Esophagus squamous epithelium (tissue), 5 donors: ENCODE results near the gene ANO6. TPM values are rescaled to one million over a fixed set of nuclear protein-coding genes. Genes with fewer than 3 reads are reported as not detected.
"Not testable (repeated sequence)": the region's sequence is repeated elsewhere in the genome, so short reads cannot be mapped to it uniquely, and the experiment has no call there.

ENCODE experiments used
- DNase-seq: peaks from one replicate; lab custom pipeline; 2025; lab: John Stamatoyannopoulos, UW
- H3K27ac ChIP-seq, 4 donors: fragments of 200-600 bp; sonication (generic); one replicate each; pipeline ENCODE4 v1.5.1; 2016 to 2019; ENCODE audit warnings: mild to moderate bottlenecking in 1 of 4
- H3K27me3 ChIP-seq, 4 donors: fragments of 200-600 bp; sonication (generic); 1 replicate in 3 of 4; 2 replicates in 1 of 4; pipeline versions ENCODE4 v1.5.1 to v1.6.0; 2017 to 2021; ENCODE audit warnings: antibody characterized with exemption in 1 of 4
- H3K36me3 ChIP-seq, 3 donors: fragments of 200-600 bp; sonication (generic); one replicate each; pipeline ENCODE4 v1.5.1; 2016 to 2019
- H3K4me1 ChIP-seq, 3 donors: fragments of 200-600 bp; sonication (generic); one replicate each; pipeline ENCODE4 v1.5.1; 2017 to 2019
- H3K4me3 ChIP-seq, 4 donors: fragments of 200-600 bp; sonication (generic); 1 replicate in 3 of 4; 2 replicates in 1 of 4; pipeline ENCODE4 v1.5.1; 2016 to 2019; ENCODE audit warnings: mild to moderate bottlenecking in 2 of 4, moderate library complexity in 1 of 4
- H3K9me3 ChIP-seq, 3 donors: fragments of 200-600 bp; sonication (generic); one replicate each; pipeline ENCODE4 v1.5.1; 2016 to 2019
- CTCF ChIP-seq, 6 experiments: fragments of 450-650 bp in 4 of 6; fragments of 200-600 bp in 2 of 6; sonication (generic) in 2 of 6; IDR thresholded peaks; one replicate each; pipeline ENCODE4 v1.5.1; 2016 to 2019; ENCODE audit warnings: antibody characterized with exemption in 6 of 6, mild to moderate bottlenecking in 4 of 6, moderate library complexity in 4 of 6
- POLR2A ChIP-seq, 4 donors: fragments of 450-650 bp; IDR thresholded peaks; one replicate each; pipeline ENCODE4 v1.6.1; 2017; ENCODE audit warnings: antibody characterized with exemption in 4 of 4, mild to moderate bottlenecking in 4 of 4, moderate library complexity in 3 of 4
- WGBS, 2 donors: methylation state at CpG; one replicate each; pipeline ENCODE4 v1.1.5; 2018; 5-methylcytosine and 5-hydroxymethylcytosine counted together
- intact Hi-C: fragments of 100-400 bp; cut with DNase I; formaldehyde crosslinking; loops from one replicate; pipeline ENCODE4 v1.15.0; 2022
- total RNA-seq, 4 donors: library from RNA; depleted of rRNA; stranded (reverse); fragments of >200 nt; gene quantifications; one replicate each; pipeline ENCODE4 v1.1.0, GENCODE V29; 2016
- donor health status: DM: yes; HTN: yes; CAD: no.

The ANO6 gene
- total RNA-seq, 4 donors from 2014 or later, result 13.0 to 40.8 (median 25.1) TPM

- no peaks in the 10 kb centered on the region for H3K9me3 ChIP-seq
- no peak overlapping the region for H3K4me3 ChIP-seq
- TF ChIP-seq POLR2A (IDR thresholded peaks at IDR 0.05), result no peak
- no peak for TF ChIP-seq CTCF (IDR thresholded peaks at IDR 0.05)
- peak overlapping the region; percentile 77 to 86 (median 82) for H3K27ac ChIP-seq
- H3K36me3 ChIP-seq, result no peaks in the 10 kb centered on the region
- no peak for DNase-seq
- peaks cover 21 to 53% (median 48%) of the 10 kb centered on the region in 3 donors for H3K4me1 ChIP-seq
- intact Hi-C loops, result no loop called here
- H3K27me3 ChIP-seq, result no peaks in the 10 kb centered on the region
- 28 to 34% methylated on average over 6 of the region's 6 CpGs for WGBS, 2 donors
Measured at GRCh38 chr12:45232756-45233372, 17.0 kb downstream of the ANO6 start.

DNA sequence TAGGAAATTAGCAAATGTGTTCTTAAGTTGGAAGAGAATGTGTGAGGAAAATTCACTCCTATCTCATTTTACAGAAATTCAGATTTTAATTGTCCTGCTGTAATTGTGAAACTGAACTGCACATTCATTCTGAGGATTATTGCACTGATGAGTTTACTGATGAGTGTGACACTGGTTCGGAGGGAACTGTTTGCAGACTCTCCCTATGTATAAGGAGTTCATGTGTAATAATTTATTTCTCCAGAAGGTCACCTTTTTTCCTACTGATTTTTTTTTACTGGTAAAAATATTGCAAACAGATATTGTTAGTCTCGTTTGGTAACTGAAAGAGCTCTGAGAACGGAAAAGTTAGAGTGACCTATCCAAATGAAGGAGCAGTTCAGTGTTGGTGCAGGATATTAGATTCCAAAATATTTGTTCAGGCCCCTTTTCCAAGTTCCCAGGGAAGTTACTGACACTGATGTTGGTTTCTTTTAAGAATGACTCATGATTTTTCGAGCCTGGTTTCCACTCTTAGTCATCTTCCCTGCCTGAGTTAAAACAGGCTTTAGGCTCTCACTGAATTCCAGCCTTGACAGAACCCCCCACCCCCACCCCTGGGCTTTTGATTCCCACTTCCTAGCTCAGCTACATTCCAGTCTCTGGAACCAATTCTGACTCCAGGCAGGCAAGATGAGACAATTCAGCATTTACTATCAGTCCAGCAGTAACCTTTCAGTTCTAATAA, 18.4 kb downstream of the ANO6 start:
- no peaks in the 10 kb centered on the region for H3K9me3 ChIP-seq
- H3K4me1 ChIP-seq, result peaks cover 21 to 53% (median 48%) of the 10 kb centered on the region in 3 donors
- no peaks in the 10 kb centered on the region for H3K27me3 ChIP-seq
- H3K36me3 ChIP-seq, result no peaks in the 10 kb centered on the region
- TF ChIP-seq POLR2A (IDR thresholded peaks at IDR 0.05) (no peak), CTCF (IDR thresholded peaks at IDR 0.05) (peak in 1 of 6 experiments; percentile 42)
- peak overlapping the region in 1 of 4 donors; percentile 37 for H3K4me3 ChIP-seq
- WGBS, 2 donors, result 11 to 16% methylated on average over 4 of the region's 4 CpGs
- intact Hi-C loops, result no loop called here
- DNase-seq, result no peak
- peak overlapping the region; percentile 77 to 86 (median 82) for H3K27ac ChIP-seq

DNA sequence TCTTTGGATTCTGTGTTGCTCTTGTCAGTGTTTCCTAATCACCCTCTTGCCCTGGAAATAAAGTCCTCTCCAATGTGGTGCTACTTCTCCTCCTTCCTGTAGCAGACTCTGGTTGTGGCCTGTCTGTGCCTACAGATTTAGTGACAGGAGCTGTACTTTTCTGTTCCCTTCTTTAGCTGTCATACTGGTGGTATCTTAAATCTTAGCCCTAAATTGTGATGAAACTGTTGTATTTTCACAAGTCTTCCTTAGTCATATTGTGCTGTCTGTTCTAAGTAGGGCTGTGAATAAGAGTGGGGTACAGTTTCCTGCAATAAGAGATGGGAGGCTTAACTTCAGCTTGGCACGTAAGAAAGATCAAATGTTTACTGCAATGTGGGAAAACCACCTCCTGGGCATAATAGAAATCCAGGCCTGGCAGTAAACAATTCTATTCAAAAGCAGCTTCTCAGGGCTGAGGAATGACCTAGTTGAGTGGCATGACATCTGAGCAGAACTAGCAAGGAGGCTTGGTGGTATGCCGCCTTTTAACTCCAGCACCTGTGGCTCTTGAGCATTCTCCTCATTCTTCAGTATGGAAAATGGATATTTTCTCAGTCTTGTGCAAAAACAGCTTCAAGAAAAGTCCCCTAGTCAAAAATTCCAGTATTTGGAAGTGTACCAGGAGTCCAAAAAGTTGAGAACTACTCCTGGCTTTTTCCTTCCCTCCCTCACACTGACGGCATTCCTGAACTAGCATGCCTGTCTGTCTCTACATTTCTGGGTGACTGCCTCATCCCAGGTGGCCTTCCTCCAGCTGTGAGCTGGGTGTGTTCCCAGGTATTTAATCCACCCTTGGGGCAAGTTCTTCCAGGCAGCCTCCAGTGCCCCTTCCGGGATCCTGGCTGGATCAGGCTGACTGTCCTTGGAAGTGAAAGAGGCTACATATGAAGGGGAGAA, 19.5 kb downstream of the ANO6 start:
- Histone ChIP-seq H3K4me1 (peaks cover 21 to 53% (median 48%) of the 10 kb centered on the region in 3 donors), H3K36me3 (no peaks in the 10 kb centered on the region), H3K27ac (peak overlapping the region; percentile 77 to 86 (median 82)), H3K9me3 (no peaks in the 10 kb centered on the region), H3K4me3 (peak overlapping the region in 1 of 4 donors; percentile 37), H3K27me3 (no peaks in the 10 kb centered on the region)
- WGBS, 2 donors, result 33 to 35% methylated on average over 4 of the region's 4 CpGs
- intact Hi-C loops, result no loop called here
- DNase-seq, result no peak
- TF ChIP-seq POLR2A (IDR thresholded peaks at IDR 0.05) (no peak), CTCF (IDR thresholded peaks at IDR 0.05) (no peak)

- Histone ChIP-seq H3K4me1 (peaks cover 21 to 50% (median 48%) of the 10 kb centered on the region in 3 donors), H3K27ac (peak overlapping the region in 3 of 4 donors; percentile 82 to 86 (median 83))
- H3K36me3 ChIP-seq, intact Hi-C loops, H3K4me3 ChIP-seq, H3K9me3 ChIP-seq, DNase-seq, H3K27me3 ChIP-seq: not testable (repeated sequence)
- WGBS, 2 donors, result 85 to 94% methylated on average over 2 of the region's 2 CpGs
Measured at GRCh38 chr12:45236383-45236782, 20.5 kb downstream of the ANO6 start.

- TF ChIP-seq POLR2A (IDR thresholded peaks at IDR 0.05), result no peak
- TF ChIP-seq CTCF (IDR thresholded peaks at IDR 0.05), result no peak
- Histone ChIP-seq H3K27me3 (no peaks in the 10 kb centered on the region), H3K9me3 (no peaks in the 10 kb centered on the region), H3K4me1 (peaks cover 0 to 15% (median 8%) of the 10 kb centered on the region in 3 donors), H3K4me3 (no peak overlapping the region), H3K27ac (peak overlapping the region in 1 of 4 donors; percentile 9), H3K36me3 (no peaks in the 10 kb centered on the region)
- 50 to 100% methylated on average over 1 to 6 of the region's 11 CpGs for WGBS, 2 donors
- DNase-seq, result no peak
- intact Hi-C loops, result no loop called here
Measured at GRCh38 chr12:45242180-45242579, 26.3 kb downstream of the ANO6 start.
